GM18909 (cell line): ENCODE data around the gene SMPD2.

Experiments used
- ATAC-seq: cut with Tn5 transposase; IDR thresholded peaks from one replicate; pipeline ENCODE4 v1.9.1; 2021; ENCODE audit warnings: mild to moderate bottlenecking; ENCODE audit not compliant: unreplicated experiment, poor library complexity

The SMPD2 gene

DNA sequence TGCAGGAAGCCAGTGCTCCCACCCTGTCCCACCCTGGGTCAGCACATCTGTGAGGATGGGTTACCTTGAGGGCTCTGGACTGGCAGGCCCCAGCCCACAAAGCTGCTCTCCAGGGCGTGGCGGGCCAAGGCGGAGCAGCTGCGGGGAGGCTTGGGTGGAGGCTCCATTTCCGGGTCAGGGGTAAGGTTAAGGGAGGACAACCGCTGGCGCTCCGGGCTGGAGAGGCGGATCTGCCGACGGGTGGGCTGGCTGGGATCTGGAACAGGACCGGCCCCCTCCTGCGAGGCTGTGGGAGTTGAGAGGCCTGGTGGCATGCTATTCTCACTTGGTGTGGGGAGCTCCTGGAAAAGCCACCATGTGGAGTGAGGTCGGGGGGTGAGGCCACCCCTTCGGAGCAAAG lies 5.5 kb downstream of the SMPD2 start:
- ATAC-seq: no peak

- ATAC-seq: no peak
These were observed 6.0 kb downstream of the SMPD2 start for GRCh38 chr6:109446541-109446940.

DNA sequence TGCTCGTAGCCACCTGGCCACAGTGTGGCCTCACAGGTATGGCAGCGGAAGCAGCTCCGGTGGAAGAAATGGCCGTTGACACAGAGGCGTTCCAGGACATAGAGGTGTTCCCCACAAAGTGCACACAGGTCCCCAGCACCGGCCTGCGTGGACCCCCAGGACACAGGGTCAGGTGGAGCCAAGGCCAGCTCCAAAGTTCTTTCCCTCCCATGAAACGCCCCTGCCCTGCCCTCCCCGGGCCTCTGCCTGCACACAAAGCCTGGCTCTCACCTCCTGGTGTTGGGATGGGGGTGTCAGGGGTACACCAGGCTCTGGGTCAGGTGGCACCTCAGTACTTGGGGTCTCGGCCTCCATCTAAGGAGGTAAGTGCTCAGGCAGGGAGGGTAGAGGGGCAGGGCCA lies 6.6 kb downstream of the SMPD2 start:
- no peak for ATAC-seq

- ATAC-seq: no peak
These were observed 7.5 kb downstream of the SMPD2 start for GRCh38 chr6:109447878-109448555.

DNA sequence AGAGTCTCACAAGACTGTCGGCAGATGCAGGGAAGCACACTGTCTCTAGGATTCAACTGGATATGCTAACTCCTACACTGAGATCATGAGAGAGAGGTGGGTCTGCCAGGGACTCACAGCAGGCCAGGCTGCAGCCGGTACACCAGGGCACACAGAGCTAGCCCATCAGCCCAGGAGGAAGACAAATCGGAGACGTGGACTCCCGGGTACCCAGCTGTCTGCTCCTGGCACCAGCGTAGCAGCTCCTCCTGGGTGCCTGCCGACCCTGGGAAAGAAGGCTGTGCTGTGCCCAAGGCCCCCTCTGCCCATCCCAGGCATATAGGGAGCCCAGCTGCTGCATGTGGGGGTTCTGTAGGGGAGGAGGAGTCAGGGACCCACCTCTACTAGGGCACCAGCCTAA lies 8.1 kb downstream of the SMPD2 start:
- no peak for ATAC-seq

DNA sequence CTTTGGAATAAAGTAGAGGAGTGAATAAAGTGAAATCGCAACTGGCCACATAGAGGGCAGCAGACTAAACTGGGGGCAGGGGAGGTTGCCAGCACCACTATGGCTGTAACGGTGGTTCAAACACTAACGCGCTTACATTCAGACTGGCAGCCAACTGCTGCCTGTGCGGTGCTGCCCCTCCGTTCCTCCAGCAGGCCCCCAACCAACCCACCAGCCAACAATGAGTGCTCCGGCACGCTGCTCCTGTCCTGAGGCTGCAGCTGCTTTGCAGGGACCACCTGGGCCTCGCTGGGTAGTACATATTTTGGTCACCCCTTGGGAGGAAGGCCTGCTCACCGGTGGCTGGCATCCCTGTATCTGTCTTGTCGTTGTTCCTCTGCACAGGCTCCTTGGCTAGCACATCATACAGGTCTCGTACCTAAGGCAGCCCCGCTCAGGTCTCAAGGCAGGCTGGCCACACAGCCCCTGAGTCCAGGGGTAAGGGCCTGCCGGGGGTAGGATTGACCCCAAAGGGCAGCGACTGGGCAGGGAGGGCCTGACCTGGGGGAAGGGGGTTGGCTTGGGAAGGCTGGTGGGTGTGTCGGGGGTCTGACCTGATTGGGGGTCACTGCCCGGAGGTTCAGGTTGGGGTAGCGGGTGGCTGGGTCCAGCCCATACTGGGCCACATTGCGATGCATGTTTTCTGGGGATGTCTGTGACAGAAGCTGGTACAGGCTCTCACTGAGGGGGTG lies 8.7 kb downstream of the SMPD2 start:
- ATAC-seq: no peak

DNA sequence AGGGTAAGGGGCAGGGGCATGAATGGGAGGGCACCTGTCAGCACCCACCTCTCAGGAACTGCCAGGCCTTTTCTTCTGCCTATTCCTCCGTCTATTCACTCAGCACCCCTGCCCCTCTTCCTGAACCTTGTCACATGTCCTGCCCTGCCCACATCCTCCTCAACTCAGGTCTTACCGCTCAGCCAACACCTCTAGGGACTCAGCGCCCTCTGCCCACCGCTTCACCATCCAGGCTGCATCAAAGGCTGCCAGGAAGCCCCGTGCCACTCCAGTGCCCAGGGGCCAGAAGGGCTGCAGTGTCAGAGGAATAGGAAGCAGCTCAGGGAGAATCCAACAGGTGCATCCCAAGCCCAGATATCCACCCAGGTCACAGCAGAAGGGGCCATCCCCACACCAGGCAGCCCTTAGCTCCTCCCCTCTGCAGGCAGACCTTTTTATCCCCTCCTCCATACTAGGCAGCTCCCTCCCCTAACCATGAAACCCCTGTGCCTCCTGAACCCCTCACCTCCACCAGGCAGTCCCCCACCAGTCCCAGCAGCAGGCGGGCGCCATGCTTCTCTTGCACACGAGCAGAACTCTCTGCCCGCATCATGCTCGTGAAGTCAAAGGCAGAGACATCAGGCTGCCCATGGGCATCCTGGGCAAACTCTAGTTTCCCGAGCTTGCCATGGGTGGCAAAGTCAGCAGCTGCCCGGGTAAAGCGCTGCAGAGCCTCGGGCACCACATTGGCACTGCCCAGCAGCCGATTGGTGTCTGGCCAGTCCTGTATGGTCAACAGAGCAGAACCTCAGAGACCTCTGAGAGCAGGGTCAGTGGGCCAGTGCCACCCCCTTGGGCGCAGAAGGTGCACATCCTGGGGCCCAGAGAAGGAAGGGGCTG lies 9.5 kb downstream of the SMPD2 start:
- no peak for ATAC-seq

- ATAC-seq: no peak
These were observed 10.3 kb downstream of the SMPD2 start for GRCh38 chr6:109450801-109451200.

DNA sequence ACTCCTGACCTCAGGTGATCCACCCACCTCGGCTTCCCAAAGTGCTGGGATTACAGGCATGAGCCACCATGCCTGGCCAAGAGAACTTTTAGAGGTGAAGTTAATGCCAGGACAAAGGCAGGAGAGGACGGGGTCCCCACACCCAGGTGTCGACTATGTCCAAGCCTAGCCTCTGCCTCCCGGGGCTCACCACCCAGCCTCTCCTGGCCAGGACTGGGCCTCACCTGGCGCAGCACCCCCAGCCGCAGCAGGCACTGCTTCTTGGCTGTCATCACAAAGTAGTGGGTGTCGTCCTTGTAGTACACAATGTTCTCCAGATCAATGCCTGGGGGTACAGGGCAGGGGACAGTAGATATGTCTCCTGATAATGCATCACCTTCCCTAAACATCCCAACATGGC lies 10.9 kb downstream of the SMPD2 start:
- no peak for ATAC-seq

- no peak for ATAC-seq
These were observed 11.7 kb downstream of the SMPD2 start for GRCh38 chr6:109452181-109452580.

- ATAC-seq: no peak
These were observed 12.6 kb downstream of the SMPD2 start for GRCh38 chr6:109453156-109453555.

GRCh38 chr6:109453594-109454495 lies 13.3 kb downstream of the SMPD2 start:
- ATAC-seq: no peak

DNA sequence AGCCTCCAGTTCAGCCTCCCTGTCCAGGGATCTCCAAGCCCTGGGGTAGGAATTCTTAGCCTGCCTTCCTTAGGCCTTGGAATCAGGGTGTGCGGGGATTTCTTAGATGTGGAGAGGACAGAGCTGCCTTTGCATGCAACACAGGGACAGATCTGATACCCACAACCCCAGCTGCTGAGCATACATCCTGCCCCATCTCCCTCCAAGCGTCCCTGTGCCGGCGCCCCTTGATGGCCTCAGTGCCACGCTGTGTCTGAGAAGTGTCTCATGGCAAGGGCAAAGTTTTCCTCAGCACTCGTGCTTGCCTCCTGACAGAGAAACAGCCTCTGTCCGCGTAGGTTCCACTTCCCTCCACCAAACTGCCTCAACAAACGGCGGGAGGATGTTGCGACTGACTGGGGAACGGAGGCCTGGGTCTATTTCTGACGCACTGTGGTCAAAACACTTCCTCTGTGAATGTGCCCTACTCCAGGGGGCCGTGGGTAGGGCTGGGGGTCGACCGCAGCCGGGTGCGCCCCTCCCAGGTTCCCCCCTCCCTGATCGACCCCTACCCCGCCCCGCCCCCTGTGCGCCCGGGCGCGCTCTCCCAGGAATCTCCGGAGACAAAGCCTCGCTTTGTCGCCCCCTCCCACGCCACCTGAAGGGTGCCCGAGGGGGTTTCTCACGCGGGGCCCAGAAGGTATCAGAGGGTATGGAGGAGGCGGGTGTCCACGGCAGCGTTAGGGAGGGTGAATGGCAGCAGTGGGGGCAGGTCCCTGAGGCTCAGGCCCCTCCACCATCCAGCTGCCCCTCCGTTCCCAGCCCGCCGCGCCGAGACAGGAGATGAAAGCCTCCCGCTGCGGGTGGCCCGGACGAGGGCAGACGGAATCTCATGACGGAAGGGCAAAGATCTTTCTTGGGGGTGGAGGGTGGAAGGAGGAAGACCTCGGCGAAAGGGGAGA lies 14.2 kb downstream of the SMPD2 start:
- peak; percentile 29 for ATAC-seq

DNA sequence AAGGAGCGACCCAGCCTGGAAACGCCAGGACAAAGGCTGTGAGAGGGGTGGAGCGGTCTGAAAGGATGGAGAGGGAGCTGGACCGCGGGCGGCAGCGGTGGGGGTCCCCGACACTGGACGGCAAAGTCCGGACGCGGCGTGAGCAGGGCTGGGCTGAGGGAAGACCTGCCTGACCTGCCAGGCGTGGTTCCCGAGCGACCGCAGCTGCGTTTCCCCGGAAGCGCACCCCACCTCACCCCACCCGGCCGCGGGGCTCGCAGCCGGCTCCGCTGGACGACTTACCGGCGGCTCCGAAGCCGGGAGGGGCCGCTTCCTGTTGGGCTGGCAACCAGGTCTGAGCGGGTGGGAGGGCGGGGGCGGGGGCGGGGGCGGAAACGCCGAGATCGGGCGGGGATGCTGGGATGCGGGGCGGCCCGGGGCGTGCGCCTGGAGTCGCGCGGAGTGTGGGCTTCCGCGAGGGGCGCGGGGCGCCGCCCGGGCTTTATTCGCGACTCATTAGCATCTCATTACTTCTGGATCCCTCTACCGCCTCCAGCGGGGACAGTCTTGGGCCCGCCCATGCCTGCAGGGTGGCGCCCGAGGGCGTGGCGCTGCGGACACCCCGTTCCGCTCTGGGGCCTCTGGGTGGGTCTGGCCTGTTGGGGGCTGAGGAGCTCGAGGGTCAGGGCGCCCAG lies 15.1 kb downstream of the SMPD2 start, which contains the start of gene MICAL1:
MICAL1 (minus strand) TSS at position 336 of the 674 bp plus-strand sequence. CDS start 1,576 bp downstream, outside the sequence.
- peak; percentile 62 for ATAC-seq

DNA sequence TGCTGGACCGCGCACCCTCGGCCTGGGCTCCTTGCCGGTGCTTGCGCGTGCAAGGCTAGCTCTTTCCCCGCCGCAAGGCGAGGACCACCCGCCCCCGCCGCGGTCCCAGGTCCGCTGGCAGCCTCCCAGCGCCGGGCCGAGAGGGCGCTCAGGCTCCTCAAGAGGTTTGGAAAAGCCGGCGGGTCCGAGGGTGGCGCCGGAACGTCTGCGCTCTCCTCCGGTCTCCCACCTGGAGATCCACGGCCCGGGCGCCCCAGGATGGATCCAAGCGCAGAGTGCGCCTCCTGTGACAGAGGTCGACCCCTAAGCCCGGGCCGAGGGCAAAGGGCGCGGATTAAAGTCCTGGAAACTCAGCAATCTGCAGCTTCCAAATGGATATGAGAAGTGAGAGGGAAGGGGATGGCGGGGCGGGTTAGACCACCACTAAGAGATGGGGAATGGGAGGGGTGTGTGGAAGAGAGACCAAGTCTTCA lies 15.6 kb downstream of the SMPD2 start:
- no peak for ATAC-seq

- ATAC-seq: no peak
These were observed 16.4 kb downstream of the SMPD2 start for GRCh38 chr6:109456710-109457561.

DNA sequence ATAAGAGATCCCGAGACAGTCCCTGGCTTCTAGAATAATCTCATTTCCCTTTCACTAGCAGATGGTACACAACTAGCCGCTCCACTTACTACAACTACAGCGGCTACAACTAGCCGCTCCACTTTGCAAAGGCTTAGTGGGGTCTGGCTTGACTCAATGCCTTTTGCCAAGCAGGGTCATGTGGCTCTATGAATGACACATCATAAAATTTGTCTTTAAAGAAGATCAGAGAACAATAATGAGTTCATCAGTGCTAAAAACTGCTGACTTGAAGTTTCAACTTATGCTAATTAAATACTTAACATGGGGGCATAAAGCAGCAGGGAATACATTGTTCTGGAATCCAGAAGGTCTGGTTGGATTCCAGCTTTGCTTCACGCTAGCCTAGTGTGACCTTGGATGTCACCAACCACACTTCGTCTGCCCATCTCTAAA lies 17.1 kb downstream of the SMPD2 start:
- ATAC-seq: no peak
